ENCODE measurements around the gene USP15.
A peak's percentile ranks its signal among the peaks of the same experiment; 100 is the strongest.

The USP15 gene

GRCh38 chr12:62285284-62285683 is 25.1 kb downstream of the USP15 start:
- DNase-seq: no peak

GRCh38 chr12:62288328-62288727 is 28.1 kb downstream of the USP15 start:
- DNase-seq: no peak

DNA sequence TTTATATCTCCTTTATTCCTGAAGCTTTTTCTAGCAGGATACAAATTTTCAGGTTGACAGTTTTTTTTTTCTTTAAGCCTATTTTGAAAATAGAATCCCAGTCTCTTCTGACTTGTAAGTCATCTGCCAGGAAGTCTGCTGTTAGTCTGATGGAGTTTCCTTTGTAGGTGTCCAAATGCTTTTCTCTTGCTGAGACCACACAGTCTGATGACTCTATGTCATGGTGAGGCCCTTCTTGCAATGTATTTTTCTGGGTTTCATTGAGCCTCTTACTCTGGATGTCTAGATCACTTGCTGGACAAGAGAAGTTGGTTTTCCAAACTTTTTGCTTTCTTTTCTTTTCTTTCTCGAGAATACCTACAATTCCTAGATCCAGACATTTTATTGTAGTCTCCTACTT is 30.6 kb downstream of the USP15 start:
- no peak for DNase-seq

DNA sequence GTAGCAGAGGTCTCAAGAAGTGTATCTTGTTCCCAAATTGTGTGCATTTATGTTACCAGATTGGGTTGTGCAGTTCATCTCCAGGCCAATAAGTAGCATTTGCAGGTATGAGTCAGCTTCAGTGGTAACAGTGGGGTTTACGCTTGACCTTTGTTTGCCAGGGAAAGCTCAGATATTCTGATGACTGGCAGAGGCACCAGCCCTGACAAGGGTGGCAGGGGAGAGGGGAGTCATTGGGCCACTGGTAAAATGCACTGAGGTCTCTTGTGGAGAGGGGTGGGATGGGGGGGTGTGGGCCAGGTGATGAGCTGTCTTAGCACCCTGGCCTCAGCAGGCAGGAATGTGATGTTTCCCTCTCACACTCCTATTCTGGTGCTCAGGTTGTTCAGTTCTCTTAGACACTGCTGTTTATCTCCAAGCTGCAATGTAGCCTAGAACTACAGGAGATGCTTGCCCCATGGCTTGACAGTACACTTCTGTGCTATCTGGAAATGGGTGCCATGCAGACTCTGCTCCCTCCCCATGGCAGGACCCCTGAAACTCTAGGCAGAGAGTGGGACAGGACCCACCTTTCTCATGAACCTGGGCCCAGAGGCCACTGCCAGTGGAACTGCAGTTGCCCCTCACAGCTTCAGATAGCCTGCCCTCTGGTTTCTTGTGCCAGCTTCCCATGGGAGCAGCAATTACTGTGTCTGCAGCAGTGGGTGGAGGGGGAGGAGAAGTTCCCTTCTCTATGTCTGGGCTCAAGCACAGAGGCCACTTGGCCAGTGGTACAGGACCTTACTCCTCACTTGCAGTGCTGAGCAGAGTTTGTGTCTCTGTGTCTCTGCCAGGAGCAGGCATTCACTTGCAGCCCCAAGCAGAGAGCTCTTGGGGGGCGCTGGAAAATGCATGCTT is 31.9 kb downstream of the USP15 start:
- peak; percentile 1 for DNase-seq

GRCh38 chr12:62292761-62293344 is 32.6 kb downstream of the USP15 start:
- no peak for DNase-seq

DNA sequence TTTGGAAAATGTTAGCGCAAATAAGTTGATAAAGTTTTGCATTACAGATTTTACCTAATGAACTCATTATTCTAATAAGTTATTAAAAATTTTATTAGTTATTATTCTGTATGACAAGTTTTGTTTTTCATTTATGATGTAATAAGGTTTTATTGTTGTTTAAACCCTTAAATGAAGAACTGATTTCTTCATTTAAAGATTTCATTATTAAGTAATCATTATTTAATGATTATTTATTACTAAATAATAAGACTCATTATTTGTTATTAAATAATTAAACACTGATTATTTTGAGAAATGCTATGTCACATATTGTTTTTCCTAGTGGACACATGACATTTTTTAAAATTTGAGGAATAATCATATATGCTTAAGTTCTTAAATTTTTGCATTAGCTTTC is 34.2 kb downstream of the USP15 start:
- DNase-seq: no peak

GRCh38 chr12:62296001-62296400 is 35.8 kb downstream of the USP15 start:
- no peak for DNase-seq

GRCh38 chr12:62297321-62297720 is 37.1 kb downstream of the USP15 start:
- no peak for DNase-seq

DNA sequence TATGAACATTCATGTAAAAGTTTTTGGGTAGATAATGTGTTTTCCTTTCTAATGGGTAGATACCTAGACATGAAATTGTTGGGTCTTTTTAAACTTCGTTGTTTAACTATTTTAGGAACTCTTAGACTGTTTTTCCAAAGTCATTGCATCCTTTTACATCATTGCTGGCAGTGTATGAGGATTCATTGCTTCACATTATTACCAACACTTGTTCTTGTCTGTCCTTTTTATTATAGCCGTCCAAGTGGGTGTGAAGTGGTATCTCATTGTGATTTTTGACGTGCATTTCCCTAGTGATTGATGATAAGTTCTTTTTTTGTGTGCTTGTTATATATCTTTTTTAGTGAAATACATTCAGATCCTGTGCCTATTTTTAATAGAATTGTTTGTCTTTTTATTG is 39.4 kb downstream of the USP15 start:
- DNase-seq: no peak

DNA sequence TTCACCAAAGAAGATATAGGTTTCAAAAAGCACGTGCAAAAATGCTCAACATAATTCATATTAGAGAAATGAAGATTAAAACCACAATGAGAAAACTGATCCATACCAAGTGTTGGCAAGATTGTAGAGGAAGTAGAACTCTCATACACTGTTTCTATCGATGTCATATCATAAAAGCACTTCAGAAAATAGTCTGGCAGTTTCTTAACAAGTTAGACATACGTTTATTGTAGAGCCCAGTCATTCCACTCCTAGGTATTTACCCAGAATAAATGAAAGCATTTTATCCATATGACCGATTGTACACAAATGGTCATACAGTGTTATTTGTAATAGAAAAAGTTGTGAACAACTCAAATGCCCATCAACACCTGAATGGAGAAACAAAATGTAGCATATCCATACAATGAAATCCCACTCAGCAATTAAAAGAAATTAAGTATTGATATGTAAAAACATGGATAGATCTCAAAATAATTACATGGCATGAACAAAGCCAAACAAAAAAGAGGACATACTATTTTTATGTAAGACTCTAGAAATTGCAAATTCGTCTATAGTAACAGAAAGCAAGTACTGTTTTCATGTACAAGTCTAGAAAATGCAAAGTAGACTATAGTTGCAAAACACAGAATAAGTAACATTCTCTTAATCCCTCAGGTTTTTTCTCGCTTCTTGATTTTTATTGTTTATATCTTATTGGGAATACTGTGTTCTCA is 41.0 kb downstream of the USP15 start:
- no peak for DNase-seq

- no peak for DNase-seq
These were observed 41.6 kb downstream of the USP15 start for GRCh38 chr12:62301799-62302133.

GRCh38 chr12:62304560-62304959 is 44.4 kb downstream of the USP15 start:
- DNase-seq: no peak

DNA sequence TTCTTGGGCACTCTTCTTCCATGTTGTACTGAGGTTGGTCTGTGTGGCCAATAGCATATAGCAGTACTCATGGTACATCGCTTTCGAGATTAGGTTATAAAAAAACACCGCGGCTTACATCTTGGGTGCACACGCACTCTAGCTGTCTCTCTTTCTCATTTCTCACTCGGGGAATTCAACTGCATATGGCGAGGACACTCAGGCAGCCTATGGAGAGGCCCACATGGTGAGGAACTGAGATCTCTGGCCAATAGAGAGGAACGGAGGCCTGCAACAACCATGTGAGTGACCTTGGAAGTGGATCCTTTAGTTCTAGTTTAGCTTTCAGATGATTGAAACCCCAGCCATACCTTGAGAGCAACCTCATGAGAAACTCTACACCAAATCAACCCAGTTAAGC is 45.6 kb downstream of the USP15 start:
- no peak for DNase-seq

DNA sequence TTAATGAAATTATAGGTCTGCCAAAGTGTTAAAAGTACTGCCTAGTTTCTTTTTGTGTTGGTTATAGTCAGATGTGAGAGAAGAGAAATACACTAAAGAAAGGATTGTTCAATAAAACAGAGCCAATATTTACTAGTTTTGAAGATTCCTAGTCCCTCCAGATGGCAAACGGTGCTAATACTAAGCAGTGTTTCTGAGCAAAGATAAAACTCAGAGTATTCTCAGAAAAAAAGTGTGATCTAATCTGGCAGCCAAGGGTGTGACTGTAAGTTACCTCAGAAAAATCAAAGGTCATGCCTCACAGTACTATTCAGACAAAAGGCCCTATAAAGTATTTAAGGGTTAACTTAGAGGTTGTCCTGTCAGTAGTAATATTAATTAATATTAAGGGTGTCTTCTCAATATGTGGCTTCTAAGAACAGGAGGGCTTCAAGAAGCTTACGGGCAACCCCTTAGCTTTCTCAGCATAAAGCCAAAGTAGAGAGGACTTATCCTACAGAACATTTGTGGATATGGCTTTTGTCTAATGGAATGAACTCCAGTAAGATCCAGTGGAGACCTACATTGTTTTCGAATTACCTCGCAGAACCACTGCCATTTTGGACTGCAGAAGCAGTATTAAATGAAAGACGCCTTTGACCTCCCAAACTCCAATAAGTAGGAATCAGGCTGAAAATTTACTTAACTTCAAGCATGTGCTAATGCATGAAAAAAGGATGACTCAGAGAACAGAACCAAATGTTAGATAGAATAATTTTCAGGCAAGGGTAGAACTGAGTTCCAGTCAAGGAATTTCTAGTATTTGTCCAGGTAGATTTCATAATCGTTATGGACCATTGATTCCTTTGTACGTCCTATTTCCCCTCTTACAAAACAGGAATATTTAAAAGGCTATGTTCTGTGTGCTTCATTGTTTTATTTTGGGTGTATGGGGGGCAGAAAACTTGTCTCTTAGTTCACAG is 46.6 kb downstream of the USP15 start:
- DNase-seq: no peak

DNA sequence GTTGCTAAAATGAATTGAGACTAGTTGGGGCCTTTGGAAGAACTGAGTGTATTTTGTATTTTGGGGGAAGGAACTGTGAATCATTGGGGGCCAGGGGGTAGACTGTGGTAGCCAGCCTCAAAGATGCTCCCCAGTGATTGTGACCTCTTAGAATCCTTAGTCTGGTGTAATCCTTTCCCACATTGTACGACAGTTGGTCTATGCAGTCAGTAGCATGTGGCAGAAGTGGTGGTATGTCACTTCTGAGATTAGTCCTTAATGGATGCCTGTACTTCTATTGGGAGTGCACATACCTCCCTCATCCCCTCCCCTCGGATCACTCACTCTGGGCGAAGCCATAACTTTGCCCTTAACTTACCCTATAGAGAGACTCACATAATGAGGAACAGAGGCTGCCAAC is 48.0 kb downstream of the USP15 start:
- DNase-seq: no peak

GRCh38 chr12:62313727-62314380 is 53.6 kb downstream of the USP15 start:
- no peak for DNase-seq

GRCh38 chr12:62317017-62317416 is 56.8 kb downstream of the USP15 start:
- no peak for DNase-seq

DNA sequence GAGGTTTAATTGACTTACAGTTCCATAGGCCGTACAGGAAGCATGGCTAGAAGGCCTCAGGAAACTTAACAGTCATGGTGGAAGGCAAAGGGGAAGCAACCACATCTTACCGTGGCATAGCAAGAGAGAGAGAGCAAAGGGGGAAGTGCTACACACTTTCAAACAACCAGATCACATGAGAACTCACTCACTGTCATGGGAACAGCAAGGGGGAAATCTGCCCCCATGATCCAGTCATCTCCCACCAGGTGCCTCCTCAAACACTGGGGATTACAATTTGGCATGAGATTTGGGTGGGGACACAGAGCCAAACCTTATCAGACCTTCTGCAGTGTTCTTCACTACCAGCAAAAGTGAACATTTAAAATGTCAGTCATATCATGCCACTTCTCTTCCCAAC is 58.9 kb downstream of the USP15 start:
- DNase-seq: no peak

DNA sequence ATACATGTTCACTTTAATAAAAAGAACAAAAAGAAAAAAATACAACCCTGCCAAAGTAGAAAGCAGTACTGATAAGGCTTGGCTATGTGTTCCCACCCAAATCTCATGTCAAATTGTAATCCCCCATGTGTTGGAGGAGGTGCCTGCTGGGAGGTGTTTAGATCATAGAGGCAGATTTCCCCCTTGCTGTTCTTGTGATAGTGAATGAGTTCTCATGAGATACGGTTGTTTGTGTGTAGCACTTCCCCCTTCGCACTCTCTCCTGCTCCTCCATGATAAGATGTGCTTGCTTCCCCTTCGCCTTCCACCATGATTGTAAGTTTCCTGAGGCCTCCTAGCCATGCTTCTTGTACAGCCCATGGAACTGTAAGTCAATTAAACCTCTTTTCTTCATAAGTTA is 59.9 kb downstream of the USP15 start:
- no peak for DNase-seq

DNA sequence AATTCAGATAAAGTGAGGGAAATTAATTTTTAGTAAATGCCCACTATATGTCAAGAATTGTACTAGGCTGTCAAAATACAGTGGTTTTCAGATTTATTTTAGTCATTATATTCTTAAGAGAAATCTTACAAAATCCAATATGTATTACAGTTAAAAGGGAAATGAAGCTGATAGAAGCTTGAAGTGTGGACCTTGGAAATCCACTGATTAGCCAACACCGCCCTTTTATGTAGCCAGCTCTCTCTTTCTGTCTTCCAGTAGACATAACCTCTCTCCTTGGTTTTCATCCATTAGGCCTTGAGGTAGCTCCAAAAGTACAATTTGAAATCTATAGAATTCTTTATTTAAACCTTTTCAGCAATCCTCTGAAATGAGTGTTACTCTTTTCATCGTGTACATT is 63.2 kb downstream of the USP15 start:
- no peak for DNase-seq

DNA sequence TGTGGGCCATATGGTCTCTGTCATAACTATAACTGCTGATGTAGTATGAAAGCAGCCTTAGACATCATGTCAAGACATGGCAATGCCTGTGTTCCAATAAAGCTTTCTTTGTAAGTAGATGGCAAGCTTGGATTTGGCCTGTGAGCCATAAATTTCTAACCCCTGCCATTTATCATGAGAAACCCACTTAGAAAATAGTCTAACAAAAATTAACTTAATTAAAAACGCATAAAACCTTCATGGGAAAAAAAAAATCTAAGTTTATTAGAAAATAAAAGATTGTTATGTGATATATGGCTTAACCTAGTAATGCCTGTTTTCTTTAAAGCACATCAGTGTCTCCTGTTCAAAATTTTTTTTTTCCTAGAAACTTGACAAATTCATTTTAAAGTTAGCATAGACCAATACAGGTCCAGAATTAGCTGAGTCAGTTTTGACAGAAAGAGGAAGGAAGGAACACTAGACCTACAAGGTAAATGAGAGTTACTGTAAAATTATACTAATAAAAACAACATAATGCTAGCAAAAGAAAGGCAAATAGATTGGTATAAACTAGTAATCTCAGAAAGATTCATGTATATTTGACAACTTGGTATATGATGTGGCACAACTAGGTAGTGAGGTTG is 68.2 kb downstream of the USP15 start:
- no peak for DNase-seq

DNA sequence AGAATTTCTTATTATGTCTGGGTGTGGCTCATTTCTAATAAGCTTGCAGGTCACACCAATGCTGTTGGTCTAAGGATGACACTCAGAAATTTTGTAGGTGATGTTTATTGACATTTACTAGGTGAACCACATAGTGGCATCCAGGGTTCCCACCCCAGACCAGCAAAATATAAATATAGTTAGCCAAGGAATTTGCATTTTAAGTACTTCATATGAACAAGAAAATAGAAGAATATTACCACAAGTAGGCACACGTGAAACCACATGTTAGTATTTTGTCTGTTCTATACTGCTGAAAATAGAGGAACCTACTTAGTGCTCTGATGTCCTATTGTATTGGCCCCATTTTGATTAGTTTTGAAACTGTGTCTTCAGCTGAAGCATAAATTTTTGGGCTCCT is 71.1 kb downstream of the USP15 start:
- DNase-seq: no peak

Data from NK-92 treated with Interleukin-12 subunit alpha and Interleukin-12 subunit beta, amount 100 ng/mL, for 24 hours (cell line).